Measurements from ENCODE around the gene KRTAP5-5.
"Not testable (repeated sequence)": the region's sequence is repeated elsewhere in the genome, so short reads cannot be mapped to it uniquely, and the experiment has no call there.

KRTAP5-5 gene

GRCh38 chr11:1656670-1657069 lies 27.1 kb downstream of the KRTAP5-5 start:
- DNase-seq (ENCODE audit: low read depth) = no peak

- no peak for DNase-seq (ENCODE audit: low read depth)
Measured at GRCh38 chr11:1659506-1659905, 29.9 kb downstream of the KRTAP5-5 start.

GRCh38 chr11:1660111-1660867 lies 30.7 kb downstream of the KRTAP5-5 start:
- DNase-seq (ENCODE audit: low read depth) = no peak

GRCh38 chr11:1661454-1662269 lies 32.1 kb downstream of the KRTAP5-5 start:
- not testable (repeated sequence) for DNase-seq (ENCODE audit: low read depth)

- not testable (repeated sequence) for DNase-seq (ENCODE audit: low read depth)
Measured at GRCh38 chr11:1662699-1663283, 33.2 kb downstream of the KRTAP5-5 start.

- no peak for DNase-seq (ENCODE audit: low read depth)
Measured at GRCh38 chr11:1665313-1665712, 35.7 kb downstream of the KRTAP5-5 start.

- no peak for DNase-seq (ENCODE audit: low read depth)
Measured at GRCh38 chr11:1667121-1667850, 37.7 kb downstream of the KRTAP5-5 start.

GRCh38 chr11:1667906-1668305 lies 38.3 kb downstream of the KRTAP5-5 start:
- DNase-seq (ENCODE audit: low read depth) = no peak

- DNase-seq (ENCODE audit: low read depth) = no peak
Measured at GRCh38 chr11:1668911-1669473, 39.4 kb downstream of the KRTAP5-5 start.

GRCh38 chr11:1669546-1670218 lies 40.1 kb downstream of the KRTAP5-5 start:
- no peak for DNase-seq (ENCODE audit: low read depth)

GRCh38 chr11:1670457-1670856 lies 40.9 kb downstream of the KRTAP5-5 start:
- DNase-seq (ENCODE audit: low read depth) = not testable (repeated sequence)

GRCh38 chr11:1670905-1671371 lies 41.4 kb downstream of the KRTAP5-5 start:
- no peak for DNase-seq (ENCODE audit: low read depth)

- DNase-seq (ENCODE audit: low read depth) = no peak
Measured at GRCh38 chr11:1671658-1672057, 42.1 kb downstream of the KRTAP5-5 start.

- DNase-seq (ENCODE audit: low read depth) = no peak
Measured at GRCh38 chr11:1672613-1673350, 43.2 kb downstream of the KRTAP5-5 start.

- DNase-seq (ENCODE audit: low read depth) = no peak
Measured at GRCh38 chr11:1673446-1674172, 44.0 kb downstream of the KRTAP5-5 start.

- no peak for DNase-seq (ENCODE audit: low read depth)
Measured at GRCh38 chr11:1674173-1675131, 44.9 kb downstream of the KRTAP5-5 start.

GRCh38 chr11:1675536-1676228 lies 46.1 kb downstream of the KRTAP5-5 start:
- DNase-seq (ENCODE audit: low read depth) = no peak

GRCh38 chr11:1676229-1676740 lies 46.7 kb downstream of the KRTAP5-5 start:
- DNase-seq (ENCODE audit: low read depth) = no peak

Measured in fibroblast of the conjunctiva (primary cell).